Suprapubic skin (tissue), 4 donors: ENCODE data around the gene DUSP11.

Experiments
- CTCF ChIP-seq, 2 donors: fragments of 200-600 bp in 1 of 2; fragments of 450-650 bp in 1 of 2; sonication (generic) in 1 of 2; IDR thresholded peaks; one replicate each; pipeline ENCODE4 v1.5.1; 2016 to 2019; ENCODE audit warnings: antibody characterized with exemption in 2 of 2, mild to moderate bottlenecking in 1 of 2, moderate library complexity in 1 of 2
- EP300 ChIP-seq: sonication (generic); formaldehyde crosslinking; IDR thresholded peaks from one replicate; pipeline ENCODE4 v1.6.1; 2017; ENCODE audit warnings: antibody characterized with exemption
- POLR2AphosphoS5 ChIP-seq, 3 donors: sonication (generic); formaldehyde crosslinking; IDR thresholded peaks; one replicate each; pipeline ENCODE4 v1.6.1; 2017; ENCODE audit warnings: antibody characterized with exemption in 3 of 3

GRCh38 chr2:73780237-73780582, 307 bp upstream of the DUSP11 start:
- TF ChIP-seq POLR2AphosphoS5 (IDR thresholded peaks at IDR 0.05) (no peak), CTCF (IDR thresholded peaks at IDR 0.05) (no peak), EP300 (no peak)
